Tibial nerve (tissue), 4 donors: ENCODE results near the gene AMMECR1L. TPM values are rescaled to one million over a fixed set of nuclear protein-coding genes. Genes with fewer than 3 reads are reported as not detected.
A peak's percentile ranks its signal among the peaks of the same experiment; 100 is the strongest.
"Not testable (repeated sequence)": the region's sequence is repeated elsewhere in the genome, so short reads cannot be mapped to it uniquely, and the experiment has no call there.

Source experiments
- DNase-seq, 2 donors: peaks; one replicate each; pipeline ENCODE4 v3.0.0-alpha.2; 2019; ENCODE audit warnings: low spot score in 2 of 2
- H3K27ac ChIP-seq, 4 donors: fragments of 200-600 bp; sonication (generic) in 3 of 4; one replicate each; pipeline ENCODE4 v1.5.1; 2017 to 2019; ENCODE audit warnings: mild to moderate bottlenecking in 1 of 4
- H3K27me3 ChIP-seq, 2 donors: fragments of 200-600 bp; sonication (generic) in 1 of 2; one replicate each; pipeline versions ENCODE4 v1.5.1 to v1.6.0; 2017 to 2019
- H3K36me3 ChIP-seq, 3 donors: fragments of 200-600 bp; sonication (generic); one replicate each; pipeline ENCODE4 v1.5.1; 2018 to 2019
- H3K4me1 ChIP-seq, 4 donors: fragments of 200-600 bp; sonication (generic) in 3 of 4; one replicate each; pipeline ENCODE4 v1.5.1; 2017 to 2019
- H3K4me3 ChIP-seq, 4 donors: fragments of 200-600 bp; sonication (generic) in 3 of 4; one replicate each; pipeline ENCODE4 v1.5.1; 2017 to 2019; ENCODE audit warnings: mild to moderate bottlenecking in 1 of 4, moderate library complexity in 1 of 4
- H3K9me3 ChIP-seq, 4 donors: fragments of 200-600 bp; sonication (generic) in 3 of 4; one replicate each; pipeline ENCODE4 v1.5.1; 2017 to 2019
- CTCF ChIP-seq, 5 experiments: fragments of 200-600 bp in 3 of 5; fragments of 450-650 bp in 2 of 5; sonication (generic) in 3 of 5; IDR thresholded peaks; one replicate each; pipeline ENCODE4 v1.5.1; 2016 to 2019; ENCODE audit warnings: antibody characterized with exemption in 5 of 5, mild to moderate bottlenecking in 3 of 5, moderate library complexity in 2 of 5
- EP300 ChIP-seq, 2 donors: sonication (generic); formaldehyde crosslinking; IDR thresholded peaks; one replicate each; pipeline ENCODE4 v1.6.1; 2017; ENCODE audit warnings: antibody characterized with exemption in 2 of 2, mild to moderate bottlenecking in 1 of 2
- POLR2A ChIP-seq, 2 donors: fragments of 450-650 bp; IDR thresholded peaks; one replicate each; pipeline ENCODE4 v1.6.1; 2017; ENCODE audit warnings: antibody characterized with exemption in 2 of 2, mild to moderate bottlenecking in 2 of 2, moderate library complexity in 2 of 2
- WGBS, 2 donors: methylation state at CpG; one replicate each; pipeline ENCODE4 v1.1.5; 2018; 5-methylcytosine and 5-hydroxymethylcytosine counted together
- total RNA-seq, 4 donors: library from RNA; depleted of rRNA; stranded (reverse); fragments of >200 nt; gene quantifications; one replicate each; pipeline ENCODE4 v1.1.0, GENCODE V29; 2016

Gene AMMECR1L
- total RNA-seq, 4 donors from 2014 or later, result 12.9 to 15.1 (median 14.3) TPM

GRCh38 chr2:127909019-127909418 lies 23.3 kb upstream of the AMMECR1L start:
- H3K9me3 ChIP-seq, result no peaks in the 10 kb centered on the region
- DNase-seq, result no peak
- WGBS, 2 donors, result 66 to 81% methylated on average over 3 to 6 of the region's 6 CpGs

GRCh38 chr2:127907733-127908400 lies 22.1 kb upstream of the AMMECR1L start:
- not testable (repeated sequence) for DNase-seq, H3K27me3 ChIP-seq, H3K4me3 ChIP-seq, H3K4me1 ChIP-seq, H3K27ac ChIP-seq, H3K36me3 ChIP-seq, H3K9me3 ChIP-seq
- WGBS, 2 donors, result 89 to 92% methylated on average over 12 of the region's 12 CpGs

More at GRCh38 chr2:127909019-127909418, 23.3 kb upstream of the AMMECR1L start:
- Histone ChIP-seq H3K4me1 (no peaks in the 10 kb centered on the region), H3K36me3 (no peaks in the 10 kb centered on the region), H3K4me3 (no peak overlapping the region), H3K27me3 (no peaks in the 10 kb centered on the region), H3K27ac (no peak overlapping the region)
- no peak for TF ChIP-seq POLR2A (IDR thresholded peaks at IDR 0.05)
- TF ChIP-seq CTCF (IDR thresholded peaks at IDR 0.05), result no peak
- TF ChIP-seq EP300 (IDR thresholded peaks at IDR 0.05), result no peak

- TF ChIP-seq CTCF (IDR thresholded peaks at IDR 0.05) (no peak), POLR2A (IDR thresholded peaks at IDR 0.05) (no peak), EP300 (IDR thresholded peaks at IDR 0.05) (no peak)
- H3K27me3 ChIP-seq, result no peaks in the 10 kb centered on the region
- no peaks in the 10 kb centered on the region for H3K4me1 ChIP-seq
- no peak overlapping the region for H3K27ac ChIP-seq
- no peak for DNase-seq
- WGBS, 2 donors, result 58 to 60% methylated on average over 20 to 21 of the region's 21 CpGs
- H3K4me3 ChIP-seq, result no peak overlapping the region
- no peaks in the 10 kb centered on the region for H3K9me3 ChIP-seq
- H3K36me3 ChIP-seq, result no peaks in the 10 kb centered on the region
Measured at GRCh38 chr2:127906206-127906926, 20.6 kb upstream of the AMMECR1L start.

- Histone ChIP-seq H3K36me3 (no peaks in the 10 kb centered on the region), H3K4me1 (no peaks in the 10 kb centered on the region), H3K9me3 (no peaks in the 10 kb centered on the region), H3K27ac (no peak overlapping the region), H3K27me3 (no peaks in the 10 kb centered on the region), H3K4me3 (no peak overlapping the region)
- TF ChIP-seq CTCF (IDR thresholded peaks at IDR 0.05) (no peak), POLR2A (IDR thresholded peaks at IDR 0.05) (no peak), EP300 (IDR thresholded peaks at IDR 0.05) (no peak)
- 74 to 78% methylated on average over 12 of the region's 12 CpGs for WGBS, 2 donors
- DNase-seq, result peak in 1 of 2 donors; percentile 13
Measured at GRCh38 chr2:127901339-127902056, 15.7 kb upstream of the AMMECR1L start.

GRCh38 chr2:127897531-127898211 lies 11.9 kb upstream of the AMMECR1L start:
- TF ChIP-seq CTCF (IDR thresholded peaks at IDR 0.05) (no peak), POLR2A (IDR thresholded peaks at IDR 0.05) (no peak), EP300 (IDR thresholded peaks at IDR 0.05) (no peak)
- no peak for DNase-seq
- 61 to 80% methylated on average over 1 of the region's 1 CpG for WGBS, 2 donors
- Histone ChIP-seq H3K4me3 (no peak overlapping the region), H3K36me3 (no peaks in the 10 kb centered on the region), H3K27ac (no peak overlapping the region), H3K27me3 (no peaks in the 10 kb centered on the region), H3K4me1 (no peaks in the 10 kb centered on the region), H3K9me3 (no peaks in the 10 kb centered on the region)
